Activated CD4-positive, CD25-positive, alpha-beta regulatory T cell treated with anti-CD3 and anti-CD28 coated beads, Interleukin-2, amount 50 U/mL, for 24 hours (primary cell): Measurements from ENCODE around the gene LRRIQ4.
A peak's percentile ranks its signal among the peaks of the same experiment; 100 is the strongest.

Source experiments
- ATAC-seq, 2 donors: fragments of 150-1000 bp; cut with Tn5 transposase; one replicate each; pipeline ENCODE4 v1.10.0; 2021; ENCODE audit warnings: mild to moderate bottlenecking in 1 of 2, moderate library complexity in 1 of 2

LRRIQ4 gene

DNA sequence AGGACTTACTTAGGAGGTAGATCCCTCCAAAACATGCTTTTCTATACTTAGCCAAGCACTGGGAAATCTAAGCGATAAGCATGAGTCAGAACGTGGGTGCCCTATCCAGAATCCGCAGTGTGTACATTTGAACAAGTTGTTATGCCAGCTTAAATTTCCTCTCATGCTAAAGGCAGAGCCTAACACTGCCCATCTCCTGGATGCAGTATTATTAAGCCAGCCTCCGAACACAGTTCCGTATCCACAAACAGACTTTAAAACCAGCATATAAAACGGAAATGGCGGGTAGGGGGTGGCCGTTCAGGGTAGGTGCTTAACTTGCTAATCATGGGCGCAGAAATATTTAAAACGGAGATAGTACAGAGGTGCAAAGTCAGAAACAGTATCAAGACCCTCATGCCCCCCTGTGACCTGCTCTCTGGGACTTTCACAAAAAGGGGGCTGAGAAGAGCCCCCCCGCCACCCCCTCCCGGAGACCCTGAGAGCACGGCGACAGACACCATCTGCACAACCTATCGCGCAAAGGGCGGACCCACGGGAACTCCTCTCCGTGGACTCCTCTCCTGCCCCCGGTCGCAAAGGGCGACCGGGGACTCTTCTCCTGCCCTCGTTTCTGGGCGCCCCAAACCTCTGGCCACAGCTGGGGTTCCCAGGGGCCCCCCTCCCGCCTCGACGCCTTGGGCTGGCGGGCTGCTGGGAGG is 889 bp upstream of the LRRIQ4 start:
- peak in 1 of 2 donors; percentile 4 for ATAC-seq

DNA sequence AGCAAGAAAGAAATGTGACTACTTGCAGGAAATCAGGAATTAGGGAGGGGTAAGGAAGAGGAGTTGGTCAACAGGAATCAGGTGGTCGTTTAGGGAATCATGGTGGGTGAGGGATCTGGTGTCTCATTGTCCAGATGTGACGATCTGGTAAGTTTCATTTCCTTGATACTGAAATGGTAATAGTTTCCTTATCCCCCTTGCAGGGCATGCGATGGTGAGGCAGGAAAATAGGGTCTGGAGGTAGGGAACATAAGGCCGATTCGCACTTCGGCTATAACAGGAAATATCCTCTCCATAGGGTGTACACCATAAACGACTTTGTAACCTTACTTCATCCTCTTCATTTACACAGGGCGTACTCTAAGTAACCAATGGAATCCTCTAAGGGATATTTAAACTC is 608 bp downstream of the LRRIQ4 start:
- ATAC-seq = no peak

- peak; percentile 87 to 92 for ATAC-seq
Measured at GRCh38 chr3:169813757-169814517, 1.3 kb downstream of the LRRIQ4 start.

DNA sequence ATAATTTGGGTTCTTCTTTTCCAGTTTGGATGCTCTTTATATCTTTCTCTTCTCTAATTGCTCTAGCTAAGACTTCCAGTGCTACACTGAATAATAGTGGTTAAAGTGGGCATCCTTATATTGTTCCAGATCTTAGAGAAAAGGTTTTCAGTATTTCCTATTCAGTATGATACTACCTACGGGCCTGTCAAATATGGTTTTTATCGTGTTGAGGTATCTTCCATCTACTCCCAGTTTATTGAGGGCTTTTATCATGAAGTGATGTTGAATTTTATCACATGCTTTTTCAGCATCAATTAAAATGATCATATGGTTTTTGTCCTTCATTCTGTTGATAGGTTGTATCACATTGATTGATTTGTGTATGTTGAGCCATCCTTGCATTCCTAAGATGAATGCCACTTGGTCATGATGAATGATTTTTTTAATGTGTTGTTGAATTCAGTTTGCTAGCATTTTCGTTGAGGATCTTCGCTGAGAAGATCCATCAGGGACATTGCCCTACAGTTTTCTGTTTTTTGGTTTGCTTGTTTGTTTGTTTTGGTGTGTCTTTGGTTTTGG is 3.0 kb downstream of the LRRIQ4 start:
- ATAC-seq = no peak

GRCh38 chr3:169818316-169818715 is 5.6 kb downstream of the LRRIQ4 start:
- ATAC-seq = no peak

- ATAC-seq = no peak
Measured at GRCh38 chr3:169822091-169822490, 9.4 kb downstream of the LRRIQ4 start.

GRCh38 chr3:169822540-169822939 is 9.9 kb downstream of the LRRIQ4 start:
- ATAC-seq = no peak

- ATAC-seq = no peak
Measured at GRCh38 chr3:169822983-169823382, 10.3 kb downstream of the LRRIQ4 start.

DNA sequence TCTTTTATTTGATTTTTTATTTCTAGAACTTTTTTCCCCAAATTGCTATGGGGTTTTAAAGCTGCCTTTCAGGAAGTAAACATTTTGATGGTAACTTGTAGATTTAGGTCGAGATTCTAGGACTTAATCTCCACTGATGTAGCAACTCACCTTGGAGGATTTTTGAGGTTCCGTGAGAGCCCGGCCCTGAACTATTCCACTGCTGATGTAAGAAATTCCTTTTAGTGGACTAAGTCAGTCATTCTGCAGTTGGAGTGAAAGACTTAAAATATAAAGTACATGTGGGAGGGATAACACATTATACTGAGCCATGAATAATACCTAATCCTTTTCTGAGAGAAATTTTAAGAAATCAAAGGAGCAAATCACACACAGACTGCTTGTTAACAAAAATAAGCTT is 12.6 kb downstream of the LRRIQ4 start:
- ATAC-seq = no peak

DNA sequence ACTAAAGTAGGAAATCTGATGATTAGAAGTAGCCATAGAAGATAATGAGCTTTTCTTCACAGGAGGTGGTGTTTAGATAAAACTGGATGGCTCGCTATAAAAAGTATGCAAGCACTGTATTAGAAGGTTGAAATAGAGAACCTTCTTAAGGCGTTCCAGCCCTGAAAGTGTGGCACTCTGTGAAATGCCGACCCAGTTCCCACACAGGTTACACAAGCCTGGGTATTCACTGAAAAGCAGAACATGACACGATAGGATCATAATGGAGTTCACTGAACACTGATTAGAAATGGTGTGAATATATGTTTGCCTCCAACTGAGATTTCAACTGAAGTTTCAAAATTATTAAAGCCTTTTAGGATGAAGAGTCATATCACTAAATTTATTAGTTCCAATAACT is 15.0 kb downstream of the LRRIQ4 start:
- no peak for ATAC-seq

- no peak for ATAC-seq
Measured at GRCh38 chr3:169835533-169835932, 22.9 kb downstream of the LRRIQ4 start.

DNA sequence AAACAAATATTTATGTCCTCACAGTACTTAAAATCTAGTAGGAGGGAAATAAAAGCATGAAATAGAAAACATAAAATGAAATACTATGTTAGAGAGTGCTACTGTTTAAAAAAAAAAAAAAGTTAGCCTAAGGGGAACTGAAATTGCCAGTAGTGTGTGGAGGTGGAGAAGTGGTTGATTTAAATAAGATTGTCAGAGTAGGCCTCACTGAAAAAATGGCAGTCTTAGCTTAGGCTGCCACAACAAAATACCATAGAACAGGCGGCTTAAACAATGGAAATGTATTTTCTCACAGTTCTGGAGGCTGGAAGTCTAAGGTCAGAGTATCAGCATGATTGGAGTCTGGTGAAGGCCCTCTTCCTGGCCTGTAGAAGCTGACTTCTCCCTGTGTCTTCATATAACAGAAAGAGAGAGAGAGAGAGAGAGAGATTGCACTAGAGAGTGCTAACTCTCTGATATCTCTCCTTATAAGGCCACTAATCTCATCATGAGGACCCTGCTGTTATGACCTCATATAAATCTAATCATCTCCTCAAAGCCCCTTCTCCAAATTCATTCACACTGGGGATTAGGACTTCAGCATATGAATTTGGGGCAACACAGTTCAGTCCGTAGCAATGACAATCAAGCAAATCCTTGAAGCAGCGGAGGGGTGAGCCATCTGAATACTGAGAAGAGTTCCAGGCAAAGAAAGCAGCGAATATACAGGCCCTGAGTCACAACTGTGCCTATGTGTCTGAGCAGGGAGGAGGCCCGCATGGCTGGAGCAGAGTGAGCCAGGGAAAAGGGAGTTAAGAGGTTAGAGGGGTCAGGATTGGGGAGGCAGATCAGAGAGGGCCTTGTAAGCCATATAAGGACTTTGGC is 23.6 kb downstream of the LRRIQ4 start:
- no peak for ATAC-seq

DNA sequence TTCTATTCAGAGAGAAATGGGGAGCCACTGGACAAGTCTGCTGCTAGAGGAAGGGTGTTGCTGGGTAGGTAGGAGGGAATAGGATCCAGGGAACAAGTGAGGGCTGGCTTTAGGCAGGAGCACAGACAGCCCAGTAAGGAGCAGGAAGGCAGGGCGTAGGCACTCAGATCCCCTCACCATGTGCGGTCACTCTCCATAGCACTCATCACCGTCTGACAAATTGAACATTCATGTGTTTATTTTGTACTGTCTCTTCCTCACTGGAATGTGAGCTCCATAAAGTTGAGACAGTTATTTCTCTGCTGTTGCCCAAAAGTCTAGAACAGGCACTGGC is 24.2 kb downstream of the LRRIQ4 start:
- no peak for ATAC-seq

GRCh38 chr3:169838511-169839030 is 25.9 kb downstream of the LRRIQ4 start:
- ATAC-seq = no peak

DNA sequence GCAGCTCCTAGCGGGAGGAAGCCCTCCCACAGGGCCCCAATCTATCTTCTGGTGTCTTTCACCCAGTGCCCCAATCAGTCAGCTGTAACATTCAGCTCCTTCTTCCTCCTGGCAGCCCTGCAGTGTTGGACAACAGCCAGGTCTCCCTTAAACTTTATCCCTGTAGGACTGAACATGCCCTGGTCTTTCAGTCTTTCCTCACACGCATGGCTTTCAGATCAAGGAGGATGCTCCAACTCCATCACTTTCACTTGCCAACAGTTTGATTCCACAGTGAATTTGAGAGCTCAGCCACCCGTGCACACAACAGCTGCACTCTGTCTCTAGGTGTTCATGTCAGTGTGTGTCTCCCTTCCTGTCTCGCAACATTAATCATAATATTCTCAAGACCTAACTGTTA is 28.5 kb downstream of the LRRIQ4 start:
- ATAC-seq = no peak

- ATAC-seq = no peak
Measured at GRCh38 chr3:169842960-169843359, 30.3 kb downstream of the LRRIQ4 start.

GRCh38 chr3:169846458-169847193 is 34.0 kb downstream of the LRRIQ4 start:
- ATAC-seq = no peak

DNA sequence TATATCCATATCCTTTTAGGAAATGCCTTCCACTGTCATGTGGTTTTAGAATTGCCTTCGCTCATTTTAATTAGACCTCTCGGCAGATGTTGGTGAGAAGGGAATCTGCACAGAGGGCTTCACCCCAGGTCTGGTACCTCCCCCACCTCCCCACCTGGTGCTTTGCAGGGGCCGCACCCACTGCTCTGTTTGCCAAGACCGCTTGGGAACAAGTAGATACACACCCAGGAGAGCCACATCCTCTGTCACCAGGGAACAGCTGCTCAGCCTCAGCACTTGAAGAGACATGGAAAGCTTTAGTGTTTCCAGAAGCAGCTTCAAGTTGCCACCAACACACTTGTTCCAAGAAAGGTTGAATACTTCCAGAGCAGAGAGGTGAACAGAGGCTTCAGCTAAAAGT is 35.2 kb downstream of the LRRIQ4 start:
- no peak for ATAC-seq

- no peak for ATAC-seq
Measured at GRCh38 chr3:169848741-169849140, 36.1 kb downstream of the LRRIQ4 start.

GRCh38 chr3:169850618-169851017 is 37.9 kb downstream of the LRRIQ4 start:
- no peak for ATAC-seq

DNA sequence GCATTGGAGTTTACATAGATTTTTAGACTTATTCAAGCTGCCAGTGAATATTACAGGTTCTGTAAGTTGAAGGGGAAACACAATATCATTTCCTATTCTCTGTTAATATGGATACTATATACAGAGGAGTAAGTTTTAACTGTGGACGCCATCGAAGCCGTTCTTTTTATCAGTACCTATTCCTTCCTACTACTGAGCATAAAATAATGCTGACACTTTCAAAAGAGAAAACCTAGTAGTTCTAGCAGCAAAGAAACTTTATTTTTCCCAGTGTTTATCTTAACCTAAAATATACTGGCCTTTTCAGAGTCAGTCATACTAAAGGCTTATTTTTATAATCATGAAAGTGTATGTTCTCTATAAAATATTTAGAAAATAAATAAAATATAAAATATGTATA is 42.8 kb downstream of the LRRIQ4 start:
- ATAC-seq = no peak

DNA sequence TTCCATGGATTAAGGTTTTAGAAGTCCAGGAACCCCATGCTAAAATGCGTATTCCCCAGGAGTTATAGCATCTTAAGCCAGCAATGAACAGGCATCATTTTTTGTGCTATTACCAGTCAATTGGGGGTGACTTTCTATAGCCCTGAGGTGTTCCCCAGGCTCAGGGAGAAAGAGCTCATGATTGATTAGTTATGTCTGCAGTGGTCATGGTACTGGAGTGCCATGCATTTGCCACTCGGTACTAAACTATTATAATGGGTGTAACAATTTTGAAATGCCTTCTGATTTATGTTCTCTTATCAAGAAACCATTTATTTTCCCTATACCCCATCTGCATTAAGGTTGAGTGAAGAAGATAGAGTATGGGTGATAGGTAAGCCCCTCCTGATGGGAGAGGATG is 45.1 kb downstream of the LRRIQ4 start:
- no peak for ATAC-seq
